PC-9 (cell line): ENCODE data around the gene NPR1.

Experiments
- CTCF ChIP-seq: fragments of 200-600 bp; sonication (generic); conservative IDR thresholded peaks from 2 replicates; pipeline ENCODE4 v1.6.1; 2017; ENCODE audit warnings: mixed run types, antibody characterized with exemption, mild to moderate bottlenecking, moderate library complexity
- EZH2 ChIP-seq: fragments of 200-600 bp; sonication (generic); IDR thresholded peaks from 2 replicates; pipeline ENCODE4 v1.8.0; 2017; ENCODE audit warnings: antibody characterized with exemption, low read depth

GRCh38 chr1:153629343-153629665, 49.2 kb upstream of the NPR1 start:
- TF ChIP-seq CTCF (no peak), EZH2 (no peak)
